Measurements from ENCODE around the gene PRPF40B.

DNA sequence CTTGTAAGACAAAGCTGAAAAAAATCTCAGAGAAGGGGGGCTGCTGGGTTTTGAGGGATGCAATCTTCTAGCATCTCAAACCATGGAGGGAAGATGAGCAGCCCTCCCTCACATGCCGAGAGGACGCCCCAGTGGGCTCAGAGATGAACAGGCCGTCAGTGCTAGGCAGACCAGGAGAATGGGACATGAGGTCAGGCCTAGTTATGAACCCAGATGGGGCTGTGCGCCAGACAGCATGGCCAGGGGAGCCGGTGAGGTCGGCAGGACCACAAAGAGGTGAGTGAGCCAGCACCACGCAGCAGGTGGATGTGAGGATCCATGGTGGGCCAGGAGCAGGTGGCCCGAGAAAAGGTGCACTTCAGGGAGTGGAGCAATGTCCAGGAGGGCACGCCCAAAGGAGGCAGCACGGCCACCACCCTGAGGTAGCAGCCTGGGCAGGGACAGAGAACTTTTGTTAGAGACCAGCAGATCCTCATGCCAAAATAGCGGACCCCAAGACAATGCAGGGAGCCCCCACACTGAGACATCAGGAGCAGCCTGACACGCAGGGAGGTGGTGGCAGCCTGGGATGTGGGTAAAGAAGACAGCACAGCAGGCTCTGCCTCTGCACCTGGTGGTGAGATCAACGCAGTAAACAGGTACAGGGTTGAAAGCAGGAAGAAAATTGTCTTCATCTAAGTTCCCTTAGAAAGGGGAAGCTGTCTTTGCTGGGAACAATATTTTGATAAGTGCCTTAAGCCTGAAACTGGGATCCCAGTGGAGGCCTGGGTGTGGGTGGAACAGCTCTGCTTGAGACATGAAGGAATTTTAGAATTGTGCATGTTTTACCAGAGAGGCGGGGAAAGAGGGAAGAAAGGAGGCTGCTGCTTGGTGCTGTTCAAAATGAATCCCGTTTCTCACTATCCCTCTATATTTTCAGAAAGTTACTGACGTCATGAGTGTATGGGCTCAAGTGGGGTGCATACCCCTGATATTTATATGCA, 37.6 kb upstream of the PRPF40B start:
- no peak for TF ChIP-seq POLR2AphosphoS5 (IDR thresholded peaks at IDR 0.05; ENCODE audit: low read depth, low read length)
- no peak for TF ChIP-seq POLR2A (IDR thresholded peaks at IDR 0.05; ENCODE audit: low read depth, low read length)

Measured in GM12891 (cell line).